ENCODE results near the gene RPL18. TPM values are rescaled to one million over a fixed set of nuclear protein-coding genes. Genes with fewer than 3 reads are reported as not detected.

RPL18 gene
- total RNA-seq, 1 donor from 2014 or later = 1,815 TPM

- Mint-ChIP-seq H3K36me3 (no peaks in the 10 kb centered on the region), H3K4me3 (no peak overlapping the region), H3K9me3 (no peaks in the 10 kb centered on the region), H3K4me1 (ENCODE audit: unreplicated experiment) (no peaks in the 10 kb centered on the region), H3K27me3 (no peaks in the 10 kb centered on the region), H3K27ac (no peak overlapping the region)
- no peak for DNase-seq (ENCODE audit: extremely low spot score, unreplicated experiment)
- TF ChIP-seq CTCF (conservative IDR thresholded peaks at IDR 0.05) = no peak
Measured at GRCh38 chr19:48603001-48603400, 16.0 kb downstream of the RPL18 start.

GRCh38 chr19:48600679-48601417 lies 18.1 kb downstream of the RPL18 start:
- Mint-ChIP-seq H3K36me3 (no peaks in the 10 kb centered on the region), H3K27me3 (no peaks in the 10 kb centered on the region), H3K9me3 (no peaks in the 10 kb centered on the region), H3K4me3 (no peak overlapping the region), H3K4me1 (ENCODE audit: unreplicated experiment) (no peaks in the 10 kb centered on the region), H3K27ac (no peak overlapping the region)
- TF ChIP-seq CTCF (conservative IDR thresholded peaks at IDR 0.05) = no peak
- DNase-seq (ENCODE audit: extremely low spot score, unreplicated experiment) = no peak

- no peaks in the 10 kb centered on the region for H3K36me3 Mint-ChIP-seq
Measured at GRCh38 chr19:48598996-48599700, 19.8 kb downstream of the RPL18 start.

GRCh38 chr19:48596679-48597465 lies 22.1 kb downstream of the RPL18 start:
- TF ChIP-seq CTCF (conservative IDR thresholded peaks at IDR 0.05) = no peak
- no peak for DNase-seq (ENCODE audit: extremely low spot score, unreplicated experiment)
- H3K9me3 Mint-ChIP-seq = no peaks in the 10 kb centered on the region
- no peaks in the 10 kb centered on the region for H3K36me3 Mint-ChIP-seq
- H3K4me1 Mint-ChIP-seq (ENCODE audit: unreplicated experiment) = no peaks in the 10 kb centered on the region
- no peaks in the 10 kb centered on the region for H3K27me3 Mint-ChIP-seq
- H3K27ac Mint-ChIP-seq = no peak overlapping the region
- H3K4me3 Mint-ChIP-seq = no peak overlapping the region

More at GRCh38 chr19:48598996-48599700, 19.8 kb downstream of the RPL18 start:
- Mint-ChIP-seq H3K4me1 (ENCODE audit: unreplicated experiment) (no peaks in the 10 kb centered on the region), H3K27me3 (no peaks in the 10 kb centered on the region), H3K4me3 (no peak overlapping the region), H3K27ac (no peak overlapping the region), H3K9me3 (no peaks in the 10 kb centered on the region)
- no peak for TF ChIP-seq CTCF (conservative IDR thresholded peaks at IDR 0.05)
- no peak for DNase-seq (ENCODE audit: extremely low spot score, unreplicated experiment)

- Mint-ChIP-seq H3K4me1 (ENCODE audit: unreplicated experiment) (no peaks in the 10 kb centered on the region), H3K36me3 (no peaks in the 10 kb centered on the region), H3K4me3 (no peak overlapping the region), H3K27ac (no peak overlapping the region), H3K9me3 (no peaks in the 10 kb centered on the region), H3K27me3 (no peaks in the 10 kb centered on the region)
- TF ChIP-seq CTCF (conservative IDR thresholded peaks at IDR 0.05) = no peak
- no peak for DNase-seq (ENCODE audit: extremely low spot score, unreplicated experiment)
Measured at GRCh38 chr19:48596237-48596636, 22.7 kb downstream of the RPL18 start.
